Measurements from ENCODE around the gene SDHD.

GRCh38 chr11:112129656-112130055 is 43.0 kb downstream of the SDHD start:
- TF ChIP-seq CTCF (optimal IDR thresholded peaks at IDR 0.05 in 1 of 3, IDR thresholded peaks at IDR 0.05 in 1 of 3, conservative IDR thresholded peaks at IDR 0.05 in 1 of 3; ENCODE audit: extremely low read depth in 1 of 3, insufficient read depth in 2 of 3, low read length in 3 of 3): no peak
- no peak for TF ChIP-seq EZH2 (IDR thresholded peaks at IDR 0.05; ENCODE audit: low read length)
